H9 (cell line): ENCODE results near the gene STKLD1. TPM values are rescaled to one million over a fixed set of nuclear protein-coding genes. Genes with fewer than 3 reads are reported as not detected.
A peak's percentile ranks its signal among the peaks of the same experiment; 100 is the strongest.

Experiments used
- DNase-seq: peaks from one replicate; pipeline ENCODE4 v3.0.0-alpha.2; 2017
- H2AFZ ChIP-seq: one replicate; pipeline ENCODE4 v1.6.1; 2013; ENCODE audit warnings: mild to moderate bottlenecking, low read length, control low read depth, moderate library complexity
- H2AK5ac ChIP-seq: 2 replicates; pipeline ENCODE4 v1.6.1; 2013; ENCODE audit warnings: low read length, control low read depth, mixed read lengths; ENCODE audit not compliant: insufficient read length
- H2BK120ac ChIP-seq: one replicate; pipeline ENCODE4 v1.6.1; 2013; ENCODE audit warnings: low read depth, mild to moderate bottlenecking, low read length, control low read depth, inconsistent platforms; ENCODE audit not compliant: poor library complexity, severe bottlenecking
- H2BK12ac ChIP-seq: 2 replicates; pipeline ENCODE4 v1.6.1; 2013; ENCODE audit warnings: low read length, control low read depth, mixed read lengths, low read depth; ENCODE audit not compliant: insufficient read length
- H2BK15ac ChIP-seq: 2 replicates; pipeline ENCODE4 v1.6.1; 2013; ENCODE audit warnings: low read depth, low read length, control low read depth
- H2BK20ac ChIP-seq: one replicate; pipeline ENCODE4 v1.6.1; 2013; ENCODE audit warnings: low read depth, mild to moderate bottlenecking, low read length, control low read depth, inconsistent platforms; ENCODE audit not compliant: poor library complexity, severe bottlenecking
- H2BK5ac ChIP-seq: 2 replicates; pipeline ENCODE4 v1.6.1; 2013; ENCODE audit warnings: low read length, control low read depth, mixed read lengths; ENCODE audit not compliant: insufficient read length
- H3K14ac ChIP-seq: 2 replicates; pipeline ENCODE4 v1.6.1; 2013; ENCODE audit warnings: low read length, control low read depth; ENCODE audit not compliant: insufficient read depth
- H3K18ac ChIP-seq: 2 replicates; pipeline ENCODE4 v1.6.1; 2013; ENCODE audit warnings: low read depth, mild to moderate bottlenecking, mixed read lengths, low read length, control low read depth; ENCODE audit not compliant: insufficient read length
- H3K23ac ChIP-seq: 2 replicates; pipeline ENCODE4 v1.6.1; 2013; ENCODE audit warnings: low read length, control low read depth, mixed read lengths, low read depth; ENCODE audit not compliant: insufficient read length
- H3K23me2 ChIP-seq: 2 replicates; pipeline ENCODE4 v1.6.1; 2013; ENCODE audit warnings: low read depth, mild to moderate bottlenecking, mixed read lengths, low read length, control low read depth; ENCODE audit not compliant: insufficient read length, poor library complexity, severe bottlenecking
- H3K27ac ChIP-seq: 2 replicates; pipeline ENCODE4 v1.5.1; 2013; ENCODE audit warnings: low read length, control low read depth, mixed read lengths, low read depth; ENCODE audit not compliant: insufficient read length
- H3K27me3 ChIP-seq: 2 replicates; pipeline ENCODE4 v1.6.1; 2013; ENCODE audit warnings: low read length, control low read depth, inconsistent platforms; ENCODE audit not compliant: insufficient read depth
- H3K4ac ChIP-seq: 2 replicates; pipeline ENCODE4 v1.6.1; 2013; ENCODE audit warnings: low read depth, mild to moderate bottlenecking, control low read depth, inconsistent platforms, low read length, moderate library complexity
- H3K4me1 ChIP-seq: 2 replicates; pipeline ENCODE4 v1.6.1; 2013; ENCODE audit warnings: low read length, control low read depth, inconsistent platforms; ENCODE audit not compliant: insufficient read depth
- H3K4me2 ChIP-seq: 2 replicates; pipeline ENCODE4 v1.6.1; 2013; ENCODE audit warnings: low read length, control low read depth, mixed read lengths; ENCODE audit not compliant: insufficient read length, insufficient read depth
- H3K56ac ChIP-seq: 2 replicates; pipeline ENCODE4 v1.6.1; 2013; ENCODE audit warnings: low read depth, mild to moderate bottlenecking, mixed read lengths, low read length, control low read depth; ENCODE audit not compliant: insufficient read length
- H3K79me1 ChIP-seq: 2 replicates; pipeline ENCODE4 v1.6.1; 2013; ENCODE audit warnings: low read depth, mild to moderate bottlenecking, moderate library complexity, low read length, control low read depth, inconsistent platforms; ENCODE audit not compliant: insufficient read depth, poor library complexity, severe bottlenecking
- H3K79me2 ChIP-seq: 2 replicates; pipeline ENCODE4 v1.6.1; 2013; ENCODE audit warnings: low read length, control low read depth, inconsistent platforms; ENCODE audit not compliant: insufficient read depth
- H3K9ac ChIP-seq: 2 replicates; pipeline ENCODE4 v1.6.1; 2013; ENCODE audit warnings: low read length, control low read depth, mixed read lengths; ENCODE audit not compliant: insufficient read length; ENCODE audit errors: extremely low read depth
- H3K9me3 ChIP-seq: one replicate; pipeline ENCODE4 v1.6.1; 2013; ENCODE audit warnings: low read depth, low read length, inconsistent platforms; ENCODE audit not compliant: control insufficient read depth
- H3T11ph ChIP-seq: one replicate; pipeline ENCODE4 v1.6.1; 2013; ENCODE audit warnings: mild to moderate bottlenecking, low read length, control low read depth, inconsistent platforms
- H4K20me1 ChIP-seq: one replicate; pipeline ENCODE4 v1.6.1; 2013; ENCODE audit not compliant: control insufficient read depth, insufficient read length, insufficient read depth
- H4K5ac ChIP-seq: 2 replicates; pipeline ENCODE4 v1.6.1; 2013; ENCODE audit warnings: low read depth, mild to moderate bottlenecking, mixed read lengths, low read length, control low read depth; ENCODE audit not compliant: insufficient read length
- H4K8ac ChIP-seq: replicated peaks from 2 replicates; pipeline ENCODE4 v1.6.1; 2013; ENCODE audit warnings: low read length, control low read depth, mixed read lengths, low read depth; ENCODE audit not compliant: insufficient read length
- H4K91ac ChIP-seq: 2 replicates; pipeline ENCODE4 v1.6.1; 2013; ENCODE audit warnings: low read depth, mild to moderate bottlenecking, moderate library complexity, mixed read lengths, low read length, control low read depth; ENCODE audit not compliant: insufficient read length
- H3K27ac Mint-ChIP-seq, 3 experiments: 2 replicates in 2 of 3; 3 replicates in 1 of 3; pipeline ENCODE4 v1.8.0; 2020 to 2021; ENCODE audit warnings: mixed read lengths in 3 of 3, mild to moderate bottlenecking in 1 of 3, moderate library complexity in 1 of 3
- H3K27me3 Mint-ChIP-seq: 2 replicates; pipeline ENCODE4 v1.8.0; 2021; ENCODE audit warnings: low read depth, mild to moderate bottlenecking, moderate library complexity, mixed read lengths
- H3K36me3 Mint-ChIP-seq, 3 experiments: 2 replicates in 2 of 3; 3 replicates in 1 of 3; pipeline ENCODE4 v1.8.0; 2020 to 2021; ENCODE audit warnings: low read depth in 3 of 3, mixed read lengths in 3 of 3; ENCODE audit not compliant: insufficient read depth in 1 of 3
- H3K4me1 Mint-ChIP-seq, 2 experiments: 2 replicates each; pipeline ENCODE4 v1.8.0; 2020; ENCODE audit warnings: mixed read lengths in 2 of 2
- H3K4me3 Mint-ChIP-seq, 2 experiments: 2 replicates in 1 of 2; 3 replicates in 1 of 2; pipeline ENCODE4 v1.8.0; 2020 to 2021; ENCODE audit warnings: mild to moderate bottlenecking in 2 of 2, mixed read lengths in 2 of 2, moderate library complexity in 1 of 2
- H3K9me3 Mint-ChIP-seq, 2 experiments: 2 replicates in 1 of 2; 3 replicates in 1 of 2; pipeline ENCODE4 v1.8.0; 2020; ENCODE audit warnings: mild to moderate bottlenecking in 2 of 2, mixed read lengths in 2 of 2, moderate library complexity in 1 of 2
- WGBS: extraction: QIAGEN DNeasy Blood & Tissue Kit; methylation state at CpG from one replicate; pipeline ENCODE4 v1.1.7; 2013; ENCODE audit warnings: missing lambda C conversion rate, low lambda C conversion rate, mixed read lengths; ENCODE audit not compliant: insufficient read length; ENCODE audit errors: extremely low coverage; 5-methylcytosine and 5-hydroxymethylcytosine counted together
- total RNA-seq: library from RNA; stranded (reverse); gene quantifications from 2 replicates; pipeline ENCODE4 v1.2.1, GENCODE V29; 2021
- TF ChIP-seq, protein P1 (sequence below): fragments of 200-600 bp; sonication (generic); conservative IDR thresholded peaks from 3 replicates; pipeline ENCODE4 v1.8.0; 2021; ENCODE audit warnings: antibody characterized with exemption, mild to moderate bottlenecking

Gene STKLD1
- total RNA-seq, 1 experiment from 2014 or later: 0.57 TPM

DNA sequence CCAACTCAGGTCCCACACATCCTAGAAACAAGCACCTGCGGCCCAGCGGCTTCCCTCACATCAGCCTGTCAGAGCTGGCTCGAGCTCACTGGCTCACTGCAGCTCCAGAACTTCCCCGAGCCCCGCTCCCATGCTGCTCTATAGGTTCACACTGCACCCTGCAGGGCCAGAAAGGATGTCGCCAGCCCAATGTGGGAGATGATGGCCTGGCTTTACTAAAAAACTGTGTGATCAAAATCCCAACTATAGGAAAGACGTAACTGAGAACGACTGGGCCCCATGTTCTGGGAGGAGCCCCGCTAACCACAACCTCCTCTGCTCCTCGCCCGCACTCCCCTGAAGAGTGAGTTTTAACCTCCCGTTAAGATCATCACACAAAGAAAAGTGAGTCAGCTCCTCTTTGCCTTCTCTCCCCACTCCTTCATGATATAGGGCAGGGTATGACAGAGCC lies 4.9 kb upstream of the STKLD1 start:
- Histone ChIP-seq H4K91ac (no peak overlapping the region), H3K27ac (no peak overlapping the region), H4K5ac (no peak overlapping the region), H3K4ac (no peak overlapping the region), H2BK5ac (no peak overlapping the region), H2BK15ac (no peak overlapping the region), H3K23me2 (peaks cover 6% of the 10 kb centered on the region), H3K18ac (no peak overlapping the region), H3K4me1 (no peaks in the 10 kb centered on the region), H4K8ac (no peak overlapping the region), H2AK5ac (no peak overlapping the region), H3K9ac (no peak overlapping the region), H2AFZ (no peak overlapping the region), H2BK120ac (no peak overlapping the region), H3K9me3 (no peaks in the 10 kb centered on the region), H2BK12ac (no peak overlapping the region), H4K20me1 (no peaks in the 10 kb centered on the region), H3K4me2 (no peak overlapping the region), H3K79me2 (peaks cover 62% of the 10 kb centered on the region; the same call in 1 of the 2 replicates), H3K27me3 (no peaks in the 10 kb centered on the region), H3K79me1 (peaks cover 34% of the 10 kb centered on the region), H3K23ac (no peak overlapping the region), H2BK20ac (no peak overlapping the region), H3K56ac (no peak overlapping the region), H3K14ac (no peak overlapping the region), H3T11ph (no peak overlapping the region)
- H3K4me3 Mint-ChIP-seq: no peak overlapping the region
- TF ChIP-seq, protein P1, sequence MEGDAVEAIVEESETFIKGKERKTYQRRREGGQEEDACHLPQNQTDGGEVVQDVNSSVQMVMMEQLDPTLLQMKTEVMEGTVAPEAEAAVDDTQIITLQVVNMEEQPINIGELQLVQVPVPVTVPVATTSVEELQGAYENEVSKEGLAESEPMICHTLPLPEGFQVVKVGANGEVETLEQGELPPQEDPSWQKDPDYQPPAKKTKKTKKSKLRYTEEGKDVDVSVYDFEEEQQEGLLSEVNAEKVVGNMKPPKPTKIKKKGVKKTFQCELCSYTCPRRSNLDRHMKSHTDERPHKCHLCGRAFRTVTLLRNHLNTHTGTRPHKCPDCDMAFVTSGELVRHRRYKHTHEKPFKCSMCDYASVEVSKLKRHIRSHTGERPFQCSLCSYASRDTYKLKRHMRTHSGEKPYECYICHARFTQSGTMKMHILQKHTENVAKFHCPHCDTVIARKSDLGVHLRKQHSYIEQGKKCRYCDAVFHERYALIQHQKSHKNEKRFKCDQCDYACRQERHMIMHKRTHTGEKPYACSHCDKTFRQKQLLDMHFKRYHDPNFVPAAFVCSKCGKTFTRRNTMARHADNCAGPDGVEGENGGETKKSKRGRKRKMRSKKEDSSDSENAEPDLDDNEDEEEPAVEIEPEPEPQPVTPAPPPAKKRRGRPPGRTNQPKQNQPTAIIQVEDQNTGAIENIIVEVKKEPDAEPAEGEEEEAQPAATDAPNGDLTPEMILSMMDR: no peak
- no peaks in the 10 kb centered on the region; a peak in 1 of 5 replicates for H3K9me3 Mint-ChIP-seq
- peaks cover 22 to 67% (median 51%) of the 10 kb centered on the region in 3 experiments; a peak in 6 of 7 replicates for H3K36me3 Mint-ChIP-seq
- no peaks in the 10 kb centered on the region for H3K27me3 Mint-ChIP-seq
- peak overlapping the region in 1 of 3 experiments; percentile 16; a peak in 1 of 7 replicates for H3K27ac Mint-ChIP-seq
- WGBS: no CpG with 5 or more reads among the region's 12 CpGs
- DNase-seq: no peak
- peaks cover 11 to 13% of the 10 kb centered on the region in 2 experiments for H3K4me1 Mint-ChIP-seq
